GM19397 (cell line): ENCODE measurements around the gene PDE8B.
A peak's percentile ranks its signal among the peaks of the same experiment; 100 is the strongest.
"Not testable (repeated sequence)": the region's sequence is repeated elsewhere in the genome, so short reads cannot be mapped to it uniquely, and the experiment has no call there.

Source experiments
- ATAC-seq: cut with Tn5 transposase; IDR thresholded peaks from one replicate; pipeline ENCODE4 v1.9.1; 2021; ENCODE audit warnings: mild to moderate bottlenecking, moderate library complexity; ENCODE audit not compliant: unreplicated experiment

PDE8B gene

DNA sequence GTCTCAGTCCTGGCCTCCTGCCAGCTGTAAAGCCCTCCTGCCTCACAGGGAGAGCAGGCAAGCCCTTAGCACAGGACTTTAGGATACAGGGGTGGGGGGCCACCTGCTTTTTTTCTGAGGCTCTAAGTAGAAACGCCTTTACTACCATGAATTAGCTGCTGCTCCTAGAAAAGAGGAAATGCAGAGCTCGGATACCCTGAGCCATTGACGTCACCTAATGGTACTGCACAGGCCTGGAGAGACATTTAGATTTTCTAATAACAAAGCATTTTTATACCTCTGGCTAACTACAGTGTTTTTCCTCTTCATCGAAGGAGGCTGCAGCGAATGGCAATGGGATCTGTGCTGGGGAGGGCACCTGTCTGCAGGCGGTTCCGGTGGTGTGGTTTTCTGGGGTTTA, 144.6 kb downstream of the PDE8B start:
- ATAC-seq = no peak

DNA sequence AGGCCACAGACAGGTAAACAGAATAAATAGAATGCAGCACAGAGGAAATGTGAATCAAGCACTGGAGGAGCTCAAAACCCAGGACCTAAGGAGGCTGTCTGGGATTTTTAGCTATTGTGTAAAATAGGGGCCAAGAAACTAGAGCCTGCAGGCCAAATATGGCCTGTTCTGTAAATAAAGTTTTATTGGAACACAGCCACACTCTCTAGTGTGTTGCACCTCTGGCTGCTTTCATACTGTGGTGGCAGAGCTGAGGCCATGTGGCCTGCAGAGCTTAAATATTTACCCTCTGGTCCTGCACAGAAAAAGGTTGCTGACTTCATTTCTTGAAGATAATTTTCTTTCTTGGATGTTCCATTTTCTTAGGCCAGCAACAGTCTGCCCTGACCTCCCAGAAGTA, 145.3 kb downstream of the PDE8B start:
- no peak for ATAC-seq

- ATAC-seq = peak; percentile 85
These were observed 146.3 kb downstream of the PDE8B start for GRCh38 chr5:77356740-77357139.

DNA sequence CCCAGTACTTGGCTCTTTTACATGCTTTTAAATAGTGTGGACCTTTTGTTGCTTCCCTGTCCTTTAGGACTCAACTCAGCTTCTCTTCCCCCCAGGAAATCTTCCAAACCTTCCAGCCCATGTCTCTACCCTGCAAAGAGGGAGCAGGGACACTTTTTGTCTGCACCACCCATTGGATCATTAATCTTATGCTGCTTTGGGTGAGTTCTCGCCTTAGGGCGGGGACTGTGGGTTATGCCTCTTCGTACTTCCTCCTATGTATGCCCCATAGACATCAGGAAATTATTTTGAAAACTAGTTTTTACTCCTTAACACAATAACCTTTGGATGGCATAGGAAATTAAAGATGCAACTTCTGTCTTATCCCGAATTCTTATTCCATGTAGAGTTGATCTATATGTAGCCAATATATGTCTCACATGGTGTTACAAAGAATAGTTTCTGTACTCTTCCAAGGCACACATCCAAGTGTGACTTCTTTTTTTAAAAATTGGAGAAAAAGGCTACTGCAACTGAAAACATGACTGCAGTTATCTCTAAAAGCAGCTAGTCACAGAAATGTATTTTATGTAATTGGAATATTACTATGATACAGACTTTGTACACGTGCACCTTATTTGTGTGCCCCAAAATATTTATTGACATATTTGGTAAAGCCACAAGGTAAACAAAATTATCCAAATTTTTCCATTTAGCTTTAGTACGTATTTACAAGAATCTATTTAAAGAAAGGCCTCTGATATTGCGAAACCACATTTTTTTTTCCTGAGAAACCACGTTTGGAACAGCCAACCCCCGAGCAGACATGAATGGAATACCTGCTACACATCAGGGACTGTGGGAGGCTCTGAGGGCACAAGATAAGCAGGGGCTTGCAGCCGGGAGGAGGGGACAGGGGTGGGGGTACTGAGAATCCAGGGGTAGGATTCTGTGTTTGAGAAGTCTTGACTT, 148.1 kb downstream of the PDE8B start:
- ATAC-seq = no peak

DNA sequence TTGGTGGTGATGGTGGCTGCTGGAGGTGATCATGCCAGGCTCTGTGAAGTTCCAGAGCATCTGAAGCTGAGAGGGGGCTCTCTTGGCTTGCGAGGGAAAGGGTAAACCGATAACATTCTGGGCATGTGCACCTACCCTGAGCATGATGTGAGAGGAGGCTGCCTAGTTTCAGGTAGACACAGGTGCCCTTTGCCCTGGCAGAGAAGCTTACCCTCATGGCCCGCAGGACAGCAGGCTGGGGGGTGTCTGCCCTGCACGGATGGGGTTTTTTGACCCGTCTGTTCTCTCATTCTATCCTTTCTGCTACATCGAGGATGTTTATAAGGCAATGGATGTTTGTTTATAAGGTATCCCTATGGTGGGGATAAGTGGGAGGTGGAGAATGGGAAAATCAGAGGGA, 148.8 kb downstream of the PDE8B start:
- ATAC-seq = no peak

DNA sequence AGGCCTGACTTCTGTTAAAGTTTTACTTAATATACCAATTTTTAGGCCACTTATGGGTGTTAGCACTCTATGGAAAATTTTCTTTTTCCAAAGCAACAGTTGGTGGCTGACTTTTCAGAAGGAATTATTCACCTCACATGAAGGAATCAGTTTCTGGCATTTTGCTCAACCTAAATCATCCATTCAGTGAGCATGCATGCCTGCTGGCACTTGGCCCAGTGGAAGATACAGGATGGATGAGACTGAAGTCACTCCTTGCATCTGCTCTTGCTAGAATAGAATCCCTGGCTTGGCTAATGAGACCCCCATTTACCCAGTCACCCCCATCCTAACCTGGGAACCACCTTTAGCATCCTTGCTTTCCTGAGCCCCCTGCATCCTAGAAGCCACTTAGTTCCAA, 149.9 kb downstream of the PDE8B start:
- no peak for ATAC-seq

DNA sequence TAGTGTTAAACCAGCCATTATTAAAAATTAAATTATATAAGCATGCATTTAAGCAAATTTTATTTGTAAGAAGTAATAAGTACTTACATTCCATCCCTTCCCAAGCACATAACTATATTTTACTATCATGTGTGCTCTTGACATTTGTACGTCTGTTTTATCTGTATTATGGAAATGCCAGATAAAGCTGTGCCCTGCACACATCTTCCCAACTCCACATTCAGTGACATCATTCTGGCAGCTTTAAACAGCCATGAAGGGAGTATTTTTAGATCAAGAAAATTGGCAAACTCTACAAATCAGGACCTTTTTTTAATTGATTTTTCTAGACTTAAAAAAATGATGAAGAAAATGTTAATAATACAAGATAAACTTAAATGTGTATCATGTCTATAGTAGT, 150.5 kb downstream of the PDE8B start:
- no peak for ATAC-seq

GRCh38 chr5:77366717-77367500, 156.4 kb downstream of the PDE8B start:
- no peak for ATAC-seq

DNA sequence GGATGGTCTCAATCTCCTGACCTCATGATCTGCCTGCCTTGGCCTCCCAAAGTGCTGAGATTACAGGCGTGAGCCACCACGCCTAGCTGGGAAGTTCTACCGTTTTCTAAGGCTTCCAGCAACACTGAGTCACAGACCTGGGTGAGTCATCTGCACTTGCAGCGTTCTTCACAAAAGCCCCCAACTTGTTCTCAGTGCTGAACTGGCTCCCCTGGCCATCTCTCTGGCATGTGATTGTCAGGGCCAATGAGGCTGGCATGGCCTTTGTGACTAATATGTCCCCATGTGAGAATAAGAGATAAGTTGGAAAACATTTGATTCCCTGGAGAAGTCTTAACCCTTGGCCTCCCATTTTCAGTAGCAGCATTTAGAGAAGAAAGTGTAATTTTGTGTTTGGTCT, 157.3 kb downstream of the PDE8B start:
- no peak for ATAC-seq

GRCh38 chr5:77368367-77368766, 157.9 kb downstream of the PDE8B start:
- ATAC-seq = no peak

DNA sequence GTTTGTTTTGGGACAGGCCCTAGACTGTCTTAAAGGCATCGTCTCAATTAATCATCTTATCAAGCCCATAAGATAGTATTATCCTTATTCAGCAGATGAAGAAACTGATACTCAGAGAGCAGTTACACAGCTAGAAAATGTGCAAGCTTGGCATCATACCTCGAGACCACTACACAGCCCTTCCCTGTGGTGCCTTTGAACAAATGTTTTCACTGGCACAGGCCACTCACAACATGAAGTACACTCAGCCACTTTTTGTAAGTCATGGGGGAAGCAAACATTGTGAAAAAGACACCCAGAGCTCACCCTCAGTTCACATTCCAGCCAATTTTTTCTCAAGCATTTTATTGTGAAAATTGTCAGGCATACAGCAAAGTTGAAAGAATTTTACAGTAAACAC, 159.1 kb downstream of the PDE8B start:
- ATAC-seq = no peak

DNA sequence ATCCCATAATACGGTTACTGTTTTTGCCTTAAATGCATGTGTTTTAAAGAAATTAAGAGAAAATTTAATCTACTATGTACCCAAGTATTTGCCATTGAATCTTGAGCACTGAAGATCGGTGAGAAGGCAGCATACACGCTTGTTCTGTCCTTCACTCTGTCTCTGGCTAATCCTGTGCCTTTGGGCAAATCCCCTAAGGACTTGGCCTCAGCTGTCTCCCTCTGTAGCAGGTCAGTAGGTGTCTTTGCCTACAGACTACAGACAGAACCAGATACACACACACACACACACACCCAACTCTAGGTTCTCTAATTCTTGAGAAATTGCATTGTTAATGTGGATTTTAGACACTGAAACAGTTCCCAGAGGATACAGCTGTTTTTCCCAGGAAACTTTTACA, 164.2 kb downstream of the PDE8B start:
- ATAC-seq = no peak

GRCh38 chr5:77376609-77377300, 166.3 kb downstream of the PDE8B start:
- ATAC-seq = no peak

DNA sequence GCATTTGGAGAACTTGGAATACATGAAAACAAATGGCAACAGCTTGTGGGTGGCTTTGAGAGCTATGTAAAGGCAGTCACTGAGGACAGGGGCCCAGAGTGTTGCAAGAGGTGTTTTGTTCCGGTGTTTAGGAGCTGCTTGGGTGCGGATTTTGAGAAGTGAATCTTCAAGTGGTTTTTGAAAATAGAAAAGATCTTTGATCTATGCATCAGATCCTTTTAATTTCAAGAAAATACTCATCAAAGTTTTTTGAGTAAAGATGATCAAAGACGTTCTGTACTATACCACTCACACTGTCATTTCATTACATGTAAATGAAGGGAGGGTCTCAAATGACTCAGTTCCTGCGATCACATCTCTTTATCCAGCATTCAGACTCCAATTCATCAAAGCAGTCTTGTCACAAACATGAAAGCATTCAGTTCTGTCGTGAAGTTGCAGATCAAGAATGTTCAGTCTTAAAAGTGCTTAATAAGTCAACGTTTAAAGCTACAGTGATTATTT, 169.1 kb downstream of the PDE8B start:
- ATAC-seq = peak; percentile 63

DNA sequence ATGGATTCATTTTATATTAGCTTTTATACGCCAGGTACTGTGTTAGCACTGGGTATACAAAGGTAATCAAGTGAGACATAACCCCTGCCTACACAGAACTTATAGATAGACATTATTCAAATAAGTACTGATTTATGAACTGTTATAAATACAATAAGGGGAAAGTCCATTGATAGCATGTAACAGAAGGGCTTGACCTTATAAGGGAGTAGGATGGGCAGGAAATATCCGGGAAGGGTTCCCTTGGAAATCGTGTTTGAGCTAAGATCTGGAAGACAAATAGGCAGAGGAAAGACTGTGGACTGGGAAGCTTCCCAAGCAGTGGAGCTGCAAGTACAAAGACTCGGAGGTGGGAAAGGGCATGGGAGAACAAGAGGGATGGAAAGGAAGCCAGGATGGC, 170.2 kb downstream of the PDE8B start:
- ATAC-seq = no peak

DNA sequence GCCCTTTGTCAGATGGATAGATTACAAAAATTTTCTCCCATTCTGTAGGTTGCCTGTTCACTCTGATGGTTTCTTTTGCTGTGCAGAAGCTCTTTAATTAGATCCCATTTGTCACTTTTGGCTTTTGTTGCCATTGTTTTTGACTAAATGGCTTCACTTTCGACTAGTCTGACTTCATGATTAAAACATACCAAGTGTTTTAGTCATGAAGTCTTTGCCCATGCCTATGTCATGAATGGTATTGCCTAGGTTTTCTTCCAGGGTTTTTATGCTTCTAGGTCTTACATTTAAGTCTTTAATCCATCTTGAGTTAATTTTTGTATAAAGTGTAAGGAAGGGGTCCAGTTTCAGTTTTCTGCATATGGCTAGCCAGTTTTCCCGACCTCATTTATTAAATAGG, 172.9 kb downstream of the PDE8B start:
- not testable (repeated sequence) for ATAC-seq

GRCh38 chr5:77386340-77386739, 175.9 kb downstream of the PDE8B start:
- ATAC-seq = not testable (repeated sequence)

GRCh38 chr5:77389746-77390145, 179.3 kb downstream of the PDE8B start:
- no peak for ATAC-seq

DNA sequence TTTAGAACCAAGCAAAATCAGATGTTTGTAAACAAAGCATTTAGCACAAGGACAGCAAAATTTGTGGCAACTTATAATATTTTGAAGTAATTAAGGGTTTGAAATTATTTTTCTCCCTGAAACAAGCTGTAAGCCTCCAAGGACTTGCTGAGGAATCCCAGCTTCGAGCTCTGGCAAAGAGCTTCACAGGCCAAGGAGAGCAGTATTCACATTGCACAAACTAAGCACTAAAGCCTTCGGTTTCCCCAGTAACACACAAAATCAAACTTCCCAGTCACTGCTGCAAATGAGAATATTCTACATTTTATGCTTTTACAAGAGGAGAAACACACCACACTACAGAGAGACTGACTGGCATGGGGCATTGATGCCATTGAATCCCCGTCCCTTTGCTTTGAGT, 179.7 kb downstream of the PDE8B start:
- no peak for ATAC-seq

GRCh38 chr5:77390795-77391194, 180.3 kb downstream of the PDE8B start:
- ATAC-seq = no peak

DNA sequence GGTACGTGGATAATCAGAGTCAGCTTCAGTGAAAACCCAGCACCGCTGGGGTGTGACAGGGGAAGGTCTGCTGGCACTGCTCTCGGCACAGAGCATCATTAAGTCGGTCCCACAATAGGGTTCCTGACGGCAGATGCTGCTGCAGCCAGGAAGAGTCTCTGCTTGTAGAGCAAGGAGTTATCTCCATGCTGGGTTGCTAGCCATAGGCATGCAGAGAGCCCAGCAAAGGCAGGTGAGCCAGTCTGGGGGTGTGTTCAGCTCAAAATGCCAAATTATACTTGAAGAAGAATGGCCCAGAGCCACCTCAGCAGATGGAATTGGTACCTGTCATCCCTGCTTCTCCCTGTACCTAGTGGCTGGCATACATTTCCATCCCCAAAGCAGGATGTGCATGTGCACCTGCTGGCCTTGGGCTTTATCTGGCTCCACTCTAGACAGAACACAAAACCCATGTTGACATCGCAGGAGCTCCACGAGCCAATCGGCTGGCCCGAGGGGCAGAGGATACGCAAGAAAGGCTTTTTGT, 180.8 kb downstream of the PDE8B start:
- ATAC-seq = no peak
